Measurements from ENCODE around the gene OTUD1.

OTUD1 gene

GRCh38 chr10:23481363-23481961 is 42.6 kb downstream of the OTUD1 start:
- TF ChIP-seq CTCF (IDR thresholded peaks at IDR 0.05; ENCODE audit: control extremely low read depth, extremely low read depth, low read depth, missing control alignments) = no peak
- ChIA-PET POLR2A (no interaction called here), CTCF (no interaction called here)
- DNase-seq (ENCODE audit: extremely low spot score) = no peak

GRCh38 chr10:23490115-23490514 is 51.2 kb downstream of the OTUD1 start:
- DNase-seq (ENCODE audit: extremely low spot score) = no peak
- POLR2A ChIA-PET = no interaction called here
- no peak for TF ChIP-seq CTCF (IDR thresholded peaks at IDR 0.05; ENCODE audit: control extremely low read depth, extremely low read depth, low read depth, missing control alignments)
- CTCF ChIA-PET = interaction anchor here (0.8 to 1.9 kb wide), 3 partner anchors 69 to 175 kb away, joined by 3 to 4 read pairs (median 3); no protein-coding TSS in a partner anchor

All from GM10248 (cell line).